Lower leg skin (tissue), 4 donors: ENCODE measurements around the gene CEMP1. TPM values are rescaled to one million over a fixed set of nuclear protein-coding genes. Genes with fewer than 3 reads are reported as not detected.

Source experiments
- DNase-seq, 2 donors: peaks; one replicate each; pipeline ENCODE4 v3.0.0-alpha.2; 2019; ENCODE audit warnings: low spot score in 2 of 2
- H3K4me3 ChIP-seq: fragments of 200-600 bp; sonication (generic); 2 replicates; pipeline ENCODE4 v1.5.1; 2017; ENCODE audit warnings: mild to moderate bottlenecking, low read depth; ENCODE audit not compliant: poor library complexity, severe bottlenecking
- CTCF ChIP-seq, 3 donors: fragments of 450-650 bp; IDR thresholded peaks; one replicate each; pipeline ENCODE4 v1.5.1; 2016; ENCODE audit warnings: antibody characterized with exemption in 3 of 3, mild to moderate bottlenecking in 3 of 3, moderate library complexity in 2 of 3
- POLR2A ChIP-seq, 2 donors: fragments of 450-650 bp; IDR thresholded peaks; one replicate each; pipeline ENCODE4 v1.6.1; 2016 to 2017; ENCODE audit warnings: antibody characterized with exemption in 2 of 2, mild to moderate bottlenecking in 1 of 2, moderate library complexity in 1 of 2
- WGBS, 2 donors: methylation state at CpG; one replicate each; pipeline ENCODE4 v1.1.5; 2018; 5-methylcytosine and 5-hydroxymethylcytosine counted together
- intact Hi-C: fragments of 100-400 bp; cut with DNase I; formaldehyde crosslinking; loops from one replicate; pipeline ENCODE4 v1.15.0; 2023; ENCODE audit warnings: low total_unique reads
- total RNA-seq, 4 donors: library from RNA; depleted of rRNA; stranded (reverse); fragments of >200 nt; gene quantifications; one replicate each; pipeline ENCODE4 v1.1.0, GENCODE V29; 2016

Gene CEMP1
- total RNA-seq, 4 donors from 2014 or later, result 0.17 to 5.9 (median 0.83) TPM

- TF ChIP-seq POLR2A (IDR thresholded peaks at IDR 0.05) (no peak), CTCF (IDR thresholded peaks at IDR 0.05) (no peak)
- no peak overlapping the region for H3K4me3 ChIP-seq
- intact Hi-C loops, result no loop called here
- WGBS, 2 donors, result 77 to 85% methylated on average over 7 to 8 of the region's 8 CpGs
- DNase-seq, result no peak
Observed at GRCh38 chr16:2526135-2526534, 5.1 kb downstream of the CEMP1 start.

DNA sequence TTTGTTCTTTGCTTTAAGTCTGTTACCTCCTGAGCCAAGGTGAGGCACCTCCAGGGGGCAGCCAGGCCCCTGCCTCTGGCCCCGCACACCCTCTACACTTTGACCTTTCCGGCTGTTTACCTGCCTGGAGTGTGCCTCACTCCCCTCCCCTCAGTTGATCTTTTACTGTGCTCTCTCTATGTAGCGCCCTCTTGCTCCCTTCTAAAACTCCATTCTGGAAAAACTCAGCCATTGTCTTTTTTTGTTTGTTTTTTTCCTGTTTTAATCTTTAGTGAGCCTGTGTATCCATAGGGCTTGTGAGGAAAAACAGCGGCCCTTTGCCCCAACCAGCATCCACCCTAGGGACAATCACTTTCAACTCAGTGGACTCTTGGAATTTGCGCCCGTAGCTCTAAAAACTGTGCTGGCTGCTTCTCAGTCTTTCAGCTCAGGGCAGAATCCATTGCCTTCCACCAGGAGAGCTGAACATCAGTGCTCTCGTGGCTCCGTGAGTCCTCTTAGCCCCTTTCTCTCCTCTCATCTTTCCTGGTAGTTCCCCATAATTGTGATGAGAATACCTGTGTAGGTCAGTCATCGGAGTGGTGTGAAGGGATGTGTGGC lies 6.8 kb downstream of the CEMP1 start:
- DNase-seq, result no peak
- H3K4me3 ChIP-seq, result no peak overlapping the region
- intact Hi-C loops, result no loop called here
- WGBS, 2 donors, result 96 to 97% methylated on average over 9 of the region's 9 CpGs
- TF ChIP-seq POLR2A (IDR thresholded peaks at IDR 0.05), result no peak
- no peak for TF ChIP-seq CTCF (IDR thresholded peaks at IDR 0.05)

- no peak overlapping the region for H3K4me3 ChIP-seq
- TF ChIP-seq CTCF (IDR thresholded peaks at IDR 0.05) (no peak), POLR2A (IDR thresholded peaks at IDR 0.05) (no peak)
- intact Hi-C loops, result no loop called here
- 72 to 83% methylated on average over 6 of the region's 6 CpGs for WGBS, 2 donors
- no peak for DNase-seq
Observed at GRCh38 chr16:2523801-2524231, 7.4 kb downstream of the CEMP1 start.

- no peak for TF ChIP-seq CTCF (IDR thresholded peaks at IDR 0.05)
- no peak for TF ChIP-seq POLR2A (IDR thresholded peaks at IDR 0.05)
- WGBS, 2 donors, result 14 to 16% methylated on average over 40 to 41 of the region's 41 CpGs
- intact Hi-C loops, result no loop called here
- H3K4me3 ChIP-seq, result peak overlapping the region; percentile 38
- DNase-seq, result peak in 1 of 2 donors; percentile 91
Observed at GRCh38 chr16:2520784-2521531, 10.2 kb downstream of the CEMP1 start.

GRCh38 chr16:2520097-2520783 lies 11.0 kb downstream of the CEMP1 start, which contains the start of gene AMDHD2:
Gene AMDHD2 (plus strand): TSS chr16:2520371. CDS start chr16:2520459, 88 bp downstream.
- intact Hi-C loops, result no loop called here
- WGBS, 2 donors, result 0 to 2% methylated on average over 8 to 30 of the region's 83 CpGs
- DNase-seq, result peak; percentile 90 to 98
- H3K4me3 ChIP-seq, result peak within 1 kb of the TSS; percentile 38
- TF ChIP-seq POLR2A (IDR thresholded peaks at IDR 0.05) (no peak), CTCF (IDR thresholded peaks at IDR 0.05) (no peak)
